ENCODE data around the gene PPFIA4.

Gene PPFIA4

GRCh38 chr1:203126866-203127665, 100.8 kb downstream of the PPFIA4 start:
- TF ChIP-seq ZFX (IDR thresholded peaks at IDR 0.05) (no peak), CTCF (conservative IDR thresholded peaks at IDR 0.05) (no peak)
- H3K27ac ChIP-seq: no peak overlapping the region

- no peak within 1 kb of the TSS for H3K27ac ChIP-seq
- TF ChIP-seq ZFX (IDR thresholded peaks at IDR 0.05) (no peak), CTCF (conservative IDR thresholded peaks at IDR 0.05) (no peak)
Measured at GRCh38 chr1:203127666-203128430, 101.6 kb downstream of the PPFIA4 start, which contains the start of gene ADORA1. TSS of gene ADORA1 (plus strand) at chr1:203127726. CDS start at chr1:203128842, 1,116 bp downstream.

GRCh38 chr1:203128431-203128715, 102.1 kb downstream of the PPFIA4 start:
- no peak overlapping the region for H3K27ac ChIP-seq
- no peak for TF ChIP-seq CTCF (conservative IDR thresholded peaks at IDR 0.05)
- no peak for TF ChIP-seq ZFX (IDR thresholded peaks at IDR 0.05)

All from C4-2B (cell line).